Measurements from ENCODE around the gene EML6.

DNA sequence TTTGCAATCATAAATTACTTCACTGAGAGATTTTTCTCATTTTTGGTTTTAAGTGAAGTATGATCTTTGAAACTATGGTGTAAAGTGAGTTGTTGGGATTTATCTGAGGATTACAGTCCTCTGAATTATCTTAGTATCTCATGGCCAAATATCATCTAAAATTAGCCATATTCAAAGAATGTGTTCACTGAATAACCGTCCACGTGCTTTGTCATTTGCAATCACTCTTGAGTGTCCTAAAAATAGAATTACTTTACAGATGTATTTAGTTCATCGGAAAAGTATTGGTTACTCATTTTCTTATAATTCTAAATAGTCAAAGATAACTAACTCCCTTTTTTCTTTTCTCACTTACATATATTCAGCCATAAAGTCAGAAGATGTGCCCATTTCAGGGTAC is 185.5 kb downstream of the EML6 start:
- TF ChIP-seq CTCF (IDR thresholded peaks at IDR 0.05; ENCODE audit: low read depth, low read length): no peak
- TF ChIP-seq POLR2A (IDR thresholded peaks at IDR 0.05; ENCODE audit: extremely low read depth, insufficient read length): no peak
